ENCODE results near the gene ROBO4. TPM values are rescaled to one million over a fixed set of nuclear protein-coding genes. Genes with fewer than 3 reads are reported as not detected.
A peak's percentile ranks its signal among the peaks of the same experiment; 100 is the strongest.

ROBO4 gene
- total RNA-seq, 4 donors from 2014 or later: 3.7 to 20.6 (median 5.4) TPM

- peak overlapping the region in 2 of 4 donors; percentile 55 to 70 for H3K27ac ChIP-seq
Measured at GRCh38 chr11:124899383-124900145, 1.9 kb upstream of the ROBO4 start.

GRCh38 chr11:124898711-124899110, 1.0 kb upstream of the ROBO4 start:
- TF ChIP-seq CTCF (IDR thresholded peaks at IDR 0.05) (no peak), POLR2A (IDR thresholded peaks at IDR 0.05) (no peak)
- Histone ChIP-seq H3K27ac (peak overlapping the region in 2 of 4 donors; percentile 63 to 70), H3K9me3 (no peaks in the 10 kb centered on the region), H3K27me3 (no peaks in the 10 kb centered on the region), H3K36me3 (no peaks in the 10 kb centered on the region), H3K4me3 (no peak overlapping the region), H3K4me1 (no peaks in the 10 kb centered on the region)
- DNase-seq: no peak

More at GRCh38 chr11:124899383-124900145, 1.9 kb upstream of the ROBO4 start:
- TF ChIP-seq CTCF (IDR thresholded peaks at IDR 0.05) (no peak), POLR2A (IDR thresholded peaks at IDR 0.05) (no peak)
- Histone ChIP-seq H3K27me3 (no peaks in the 10 kb centered on the region), H3K9me3 (no peaks in the 10 kb centered on the region), H3K4me3 (no peak overlapping the region), H3K36me3 (no peaks in the 10 kb centered on the region), H3K4me1 (no peaks in the 10 kb centered on the region)
- DNase-seq: no peak

GRCh38 chr11:124898263-124898680, 607 bp upstream of the ROBO4 start:
- TF ChIP-seq CTCF (IDR thresholded peaks at IDR 0.05) (no peak), POLR2A (IDR thresholded peaks at IDR 0.05) (no peak)
- no peaks in the 10 kb centered on the region for H3K4me1 ChIP-seq
- H3K4me3 ChIP-seq: no peak overlapping the region
- no peaks in the 10 kb centered on the region for H3K27me3 ChIP-seq
- H3K9me3 ChIP-seq: no peaks in the 10 kb centered on the region
- no peak for DNase-seq
- H3K27ac ChIP-seq: peak overlapping the region in 3 of 4 donors; percentile 27 to 70 (median 63)
- H3K36me3 ChIP-seq: no peaks in the 10 kb centered on the region

GRCh38 chr11:124896821-124897391, 759 bp downstream of the ROBO4 start:
- Histone ChIP-seq H3K4me3 (peak overlapping the region in 2 of 4 donors; percentile 11 to 28), H3K27me3 (no peaks in the 10 kb centered on the region), H3K9me3 (no peaks in the 10 kb centered on the region), H3K4me1 (no peaks in the 10 kb centered on the region), H3K36me3 (no peaks in the 10 kb centered on the region), H3K27ac (peak overlapping the region in 3 of 4 donors; percentile 27 to 70 (median 63))
- no peak for DNase-seq
- TF ChIP-seq CTCF (IDR thresholded peaks at IDR 0.05) (no peak), POLR2A (IDR thresholded peaks at IDR 0.05) (no peak)

- H3K9me3 ChIP-seq: no peaks in the 10 kb centered on the region
- no peaks in the 10 kb centered on the region for H3K27me3 ChIP-seq
- peak overlapping the region in 1 of 4 donors; percentile 28 for H3K4me3 ChIP-seq
- TF ChIP-seq POLR2A (IDR thresholded peaks at IDR 0.05) (no peak), CTCF (IDR thresholded peaks at IDR 0.05) (no peak)
- H3K27ac ChIP-seq: peak overlapping the region in 2 of 4 donors; percentile 63 to 70
- no peak for DNase-seq
- H3K4me1 ChIP-seq: no peaks in the 10 kb centered on the region
- no peaks in the 10 kb centered on the region for H3K36me3 ChIP-seq
Measured at GRCh38 chr11:124896071-124896750, 1.5 kb downstream of the ROBO4 start.

Data from Peyer's patch (tissue), 4 donors.